Activated B cell treated with CpG ODN at 0.5 μM for 24 hours (primary cell): ENCODE data around the gene CD19. TPM values are rescaled to one million over a fixed set of nuclear protein-coding genes. Genes with fewer than 3 reads are reported as not detected.
"Not testable (repeated sequence)": the region's sequence is repeated elsewhere in the genome, so short reads cannot be mapped to it uniquely, and the experiment has no call there.

Experiments
- ATAC-seq: fragments of 200-7000 bp; cut with Tn5 transposase; one replicate; pipeline ENCODE4 v1.10.0; 2021; ENCODE audit warnings: low read depth, mild to moderate bottlenecking, moderate library complexity
- CTCF ChIA-PET: fragments of 350-600 bp; sonication (Branson Sonifier 250); formaldehyde crosslinking; loops from one replicate; lab custom pipeline; 2021; ENCODE audit warnings: antibody characterized with exemption; lab: Charles Lee
- POLR2A ChIA-PET: fragments of 350-600 bp; sonication (Branson Sonifier 250); formaldehyde crosslinking; loops from one replicate; lab custom pipeline; 2021; ENCODE audit warnings: antibody characterized with exemption; lab: Charles Lee
- DNase-seq: peaks from one replicate; pipeline ENCODE4 v3.0.0; 2022
- H3K27ac Mint-ChIP-seq: one replicate; pipeline ENCODE4 v1.8.0; 2020; ENCODE audit warnings: mixed read lengths
- H3K27me3 Mint-ChIP-seq: one replicate; pipeline ENCODE4 v1.8.0; 2021; ENCODE audit warnings: mixed read lengths
- H3K36me3 Mint-ChIP-seq: one replicate; pipeline ENCODE4 v1.8.0; 2021; ENCODE audit warnings: low read depth, mixed read lengths
- H3K4me1 Mint-ChIP-seq: one replicate; pipeline ENCODE4 v1.8.0; 2021; ENCODE audit warnings: mixed read lengths
- H3K4me3 Mint-ChIP-seq: one replicate; pipeline ENCODE4 v1.8.0; 2020; ENCODE audit warnings: mild to moderate bottlenecking, mixed read lengths
- H3K9me3 Mint-ChIP-seq: one replicate; pipeline ENCODE4 v1.8.0; 2020; ENCODE audit warnings: mixed read lengths
- CTCF ChIP-seq: fragments of 200-600 bp; IDR thresholded peaks from one replicate; pipeline ENCODE4 v1.8.0; 2022; ENCODE audit warnings: antibody characterized with exemption, mild to moderate bottlenecking
- intact Hi-C: fragments of 100-400 bp; cut with micrococcal nuclease; formaldehyde crosslinking; loops from one replicate; pipeline ENCODE4 v1.15.1; 2024
- total RNA-seq: library from RNA; stranded (reverse); gene quantifications from 2 replicates; pipeline ENCODE4 v1.2.3, GENCODE V29; 2022

Gene CD19
- total RNA-seq, 1 donor from 2014 or later: 316 TPM

- ChIA-PET CTCF (interaction anchor here (0.9 kb wide), 1 partner anchor 19 kb away, joined by 8 read pairs; no protein-coding TSS in a partner anchor), POLR2A (interaction anchor here (0.5 to 10.1 kb wide), 15 partner anchors 12 to 1768 kb away, joined by 3 to 192 read pairs (median 13); partner anchors contain the start of genes ATXN2L, CD19, CLN3 and NFATC2IP)
- TF ChIP-seq CTCF: no peak
- intact Hi-C loops: loop anchor here (2.0 kb wide), 3 partner anchors 23 to 1969 kb away; partner anchors contain the start of genes ATP2A1 and BCL7C
- ATAC-seq: peak; percentile 35
- H3K4me3 Mint-ChIP-seq: peak overlapping the region; percentile 90
- no peak for DNase-seq
- no peaks in the 10 kb centered on the region for H3K9me3 Mint-ChIP-seq
- H3K4me1 Mint-ChIP-seq: peaks cover 60% of the 10 kb centered on the region
- H3K27me3 Mint-ChIP-seq: no peaks in the 10 kb centered on the region
- peak overlapping the region; percentile 96 for H3K27ac Mint-ChIP-seq
- peaks cover 25% of the 10 kb centered on the region for H3K36me3 Mint-ChIP-seq
Measured at GRCh38 chr16:28925386-28926228, 6.2 kb upstream of the CD19 start.

GRCh38 chr16:28926284-28926683 lies 5.5 kb upstream of the CD19 start:
- H3K36me3 Mint-ChIP-seq: peaks cover 20% of the 10 kb centered on the region
- peaks cover 64% of the 10 kb centered on the region for H3K4me1 Mint-ChIP-seq
- peak overlapping the region; percentile 90 for H3K4me3 Mint-ChIP-seq
- DNase-seq, ATAC-seq, intact Hi-C loops, H3K27me3 Mint-ChIP-seq, H3K9me3 Mint-ChIP-seq: not testable (repeated sequence)
- POLR2A ChIA-PET: interaction anchor here (1.0 to 10.1 kb wide), 7 partner anchors 11 to 1166 kb away, joined by 3 to 192 read pairs (median 21); partner anchors contain the start of genes ATXN2L, CD19, NFATC2IP and SH2B1
- peak overlapping the region; percentile 96 for H3K27ac Mint-ChIP-seq
- CTCF ChIA-PET: interaction anchor here (0.9 kb wide), 1 partner anchor 19 kb away, joined by 8 read pairs; no protein-coding TSS in a partner anchor

- peaks cover 71% of the 10 kb centered on the region for H3K4me1 Mint-ChIP-seq
- DNase-seq: no peak
- no peak for ATAC-seq
- intact Hi-C loops: no loop called here
- TF ChIP-seq CTCF: no peak
- no peaks in the 10 kb centered on the region for H3K27me3 Mint-ChIP-seq
- H3K9me3 Mint-ChIP-seq: no peaks in the 10 kb centered on the region
- peaks cover 22% of the 10 kb centered on the region for H3K36me3 Mint-ChIP-seq
- peak overlapping the region; percentile 52 for H3K27ac Mint-ChIP-seq
- CTCF ChIA-PET: no interaction called here
- POLR2A ChIA-PET: interaction anchor here (0.6 to 10.1 kb wide), 5 partner anchors 10 to 1165 kb away, joined by 3 to 192 read pairs (median 5); partner anchors contain the start of gene CD19
- no peak overlapping the region for H3K4me3 Mint-ChIP-seq
Measured at GRCh38 chr16:28927815-28928214, 4.0 kb upstream of the CD19 start.

- intact Hi-C loops: loop anchor here (5.0 kb wide), 1 partner anchor 438 kb away; the partner anchor contains the start of genes APOBR and CLN3
- H3K4me1 Mint-ChIP-seq: peaks cover 72% of the 10 kb centered on the region
- POLR2A ChIA-PET: interaction anchor here (0.8 to 3.3 kb wide), 5 partner anchors 14 to 107 kb away, joined by 4 to 44 read pairs (median 18); partner anchors contain the start of genes ATP2A1, ATXN2L and NFATC2IP
Measured at GRCh38 chr16:28930203-28930602, 1.6 kb upstream of the CD19 start.

More at GRCh38 chr16:28930203-28930602, 1.6 kb upstream of the CD19 start:
- Mint-ChIP-seq H3K27ac (peak overlapping the region; percentile 98), H3K4me3 (peak overlapping the region; percentile 99), H3K9me3 (no peaks in the 10 kb centered on the region), H3K27me3 (no peaks in the 10 kb centered on the region), H3K36me3 (peaks cover 29% of the 10 kb centered on the region)
- DNase-seq (no peak), ATAC-seq (no peak)
- TF ChIP-seq CTCF: no peak
- CTCF ChIA-PET: interaction anchor here (7.4 kb wide), 1 partner anchor 14 kb away, joined by 51 read pairs; no protein-coding TSS in a partner anchor
